PC-9 (cell line): Measurements from ENCODE around the gene CYP2C18. TPM values are rescaled to one million over a fixed set of nuclear protein-coding genes. Genes with fewer than 3 reads are reported as not detected.
"Not testable (repeated sequence)": the region's sequence is repeated elsewhere in the genome, so short reads cannot be mapped to it uniquely, and the experiment has no call there.

Source experiments
- BruUV-seq: library from RNA; stranded (reverse); fragments of 400-500 nt; replicated peaks from 2 replicates; lab custom pipeline; 2021; lab: Mats Ljungman, UMichigan
- CTCF ChIA-PET: fragments of 300-600 bp; sonication (Branson Sonifier 250); formaldehyde crosslinking; loops from one replicate; lab custom pipeline; 2022; ENCODE audit warnings: antibody characterized with exemption; lab: Charles Lee
- POLR2A ChIA-PET: fragments of 300-600 bp; sonication (Branson Sonifier 250); formaldehyde crosslinking; loops from one replicate; lab custom pipeline; 2022; ENCODE audit warnings: antibody characterized with exemption; ENCODE audit not compliant: unreplicated experiment; lab: Charles Lee
- DNase-seq, 2 experiments: peaks; one replicate each; pipeline versions ENCODE4 v3.0.0 to v3.0.0-alpha.2; 2015 to 2022; ENCODE audit warnings: mixed read lengths in 1 of 2
- H2AFZ ChIP-seq: fragments of 200-600 bp; sonication (generic); 2 replicates; pipeline ENCODE4 v1.8.1; 2017; ENCODE audit warnings: antibody characterized with exemption
- H3F3A ChIP-seq: fragments of 200-600 bp; sonication (generic); 2 replicates; pipeline ENCODE4 v1.8.1; 2017; ENCODE audit warnings: antibody characterized with exemption, mild to moderate bottlenecking, low read depth; ENCODE audit not compliant: insufficient read depth
- H3K27ac ChIP-seq: fragments of 200-600 bp; sonication (generic); 2 replicates; pipeline ENCODE4 v1.6.1; 2016; ENCODE audit warnings: mixed run types
- H3K27me3 ChIP-seq: fragments of 200-600 bp; sonication (generic); 2 replicates; pipeline ENCODE4 v1.6.1; 2016; ENCODE audit warnings: low read depth, mixed run types; ENCODE audit not compliant: insufficient read depth
- H3K36me3 ChIP-seq: fragments of 200-600 bp; sonication (generic); 2 replicates; pipeline ENCODE4 v1.6.1; 2016; ENCODE audit warnings: low read depth, mixed run types
- H3K4me1 ChIP-seq: fragments of 200-600 bp; sonication (generic); replicated peaks from 2 replicates; pipeline ENCODE4 v1.6.1; 2016; ENCODE audit warnings: mixed run types; ENCODE audit not compliant: insufficient read depth
- H3K4me2 ChIP-seq: fragments of 200-600 bp; sonication (generic); 2 replicates; pipeline ENCODE4 v1.6.1; 2017; ENCODE audit warnings: mixed run types
- H3K4me3 ChIP-seq: fragments of 200-600 bp; sonication (generic); 2 replicates; pipeline ENCODE4 v1.6.1; 2016; ENCODE audit warnings: mixed run types
- H3K79me2 ChIP-seq: fragments of 200-600 bp; sonication (generic); 2 replicates; pipeline ENCODE4 v1.6.1; 2017; ENCODE audit warnings: low read depth, mixed run types
- H3K9me2 ChIP-seq: fragments of 200-600 bp; sonication (generic); 2 replicates; pipeline ENCODE4 v1.8.1; 2017; ENCODE audit warnings: mild to moderate bottlenecking; ENCODE audit not compliant: insufficient read depth
- H3K9me3 ChIP-seq: fragments of 200-600 bp; sonication (generic); 2 replicates; pipeline ENCODE4 v1.8.1; 2016; ENCODE audit warnings: low read depth; ENCODE audit not compliant: insufficient read depth
- H4K20me1 ChIP-seq: fragments of 200-600 bp; sonication (generic); 2 replicates; pipeline ENCODE4 v1.8.1; 2017; ENCODE audit not compliant: insufficient read depth
- CTCF ChIP-seq: fragments of 200-600 bp; sonication (generic); conservative IDR thresholded peaks from 2 replicates; pipeline ENCODE4 v1.6.1; 2017; ENCODE audit warnings: mixed run types, antibody characterized with exemption, mild to moderate bottlenecking, moderate library complexity
- EZH2 ChIP-seq: fragments of 200-600 bp; sonication (generic); IDR thresholded peaks from 2 replicates; pipeline ENCODE4 v1.8.0; 2017; ENCODE audit warnings: antibody characterized with exemption, low read depth
- intact Hi-C: fragments of 100-400 bp; cut with micrococcal nuclease; formaldehyde crosslinking; loops from one replicate; pipeline ENCODE4 v1.10.0; 2022; ENCODE audit not compliant: unreplicated experiment
- total RNA-seq: library from RNA; stranded (reverse); gene quantifications from 2 replicates; pipeline ENCODE4 v1.2.3, GENCODE V29; 2021

CYP2C18 gene
- total RNA-seq, 1 experiment from 2014 or later, result not detected

- TF ChIP-seq EZH2 (no peak), CTCF (no peak)
- H3K9me2 ChIP-seq, result no peaks in the 10 kb centered on the region
- H3K4me3 ChIP-seq, result no peak overlapping the region
- POLR2A ChIA-PET, result no interaction called here
- no peaks in the 10 kb centered on the region for H3K27me3 ChIP-seq
- CTCF ChIA-PET, result no interaction called here
- H3K36me3 ChIP-seq, result no peaks in the 10 kb centered on the region
- H3K4me1 ChIP-seq, result no peaks in the 10 kb centered on the region
- no peak overlapping the region for H3K4me2 ChIP-seq
- H3F3A ChIP-seq, result no peaks in the 10 kb centered on the region
- no peaks in the 10 kb centered on the region for H4K20me1 ChIP-seq
- no peak overlapping the region for H2AFZ ChIP-seq
- no peak for DNase-seq
- no peak overlapping the region for H3K27ac ChIP-seq
- intact Hi-C loops, result no loop called here
- no TSS peak for BruUV-seq
- H3K79me2 ChIP-seq, result no peaks in the 10 kb centered on the region
- H3K9me3 ChIP-seq, result no peaks in the 10 kb centered on the region
Observed at GRCh38 chr10:94645285-94645684, 38.2 kb upstream of the CYP2C18 start.

GRCh38 chr10:94655201-94655600 is 28.3 kb upstream of the CYP2C18 start:
- H3F3A ChIP-seq, intact Hi-C loops, POLR2A ChIA-PET, H3K27me3 ChIP-seq, DNase-seq, H4K20me1 ChIP-seq, H3K4me2 ChIP-seq, H2AFZ ChIP-seq, H3K36me3 ChIP-seq, CTCF ChIA-PET, H3K27ac ChIP-seq, BruUV-seq, H3K79me2 ChIP-seq, H3K9me2 ChIP-seq, H3K4me1 ChIP-seq, H3K4me3 ChIP-seq, H3K9me3 ChIP-seq: not testable (repeated sequence)

- H3K4me3 ChIP-seq, POLR2A ChIA-PET, H3K27ac ChIP-seq, H3K9me3 ChIP-seq, H4K20me1 ChIP-seq, H3K36me3 ChIP-seq, BruUV-seq, H3K9me2 ChIP-seq, H2AFZ ChIP-seq, H3K27me3 ChIP-seq, DNase-seq, H3K79me2 ChIP-seq, CTCF ChIA-PET, H3K4me1 ChIP-seq, H3K4me2 ChIP-seq, intact Hi-C loops, H3F3A ChIP-seq: not testable (repeated sequence)
Observed at GRCh38 chr10:94663061-94663460, 20.5 kb upstream of the CYP2C18 start.

- Histone ChIP-seq H4K20me1 (no peaks in the 10 kb centered on the region), H3K27ac (no peak overlapping the region), H3K4me1 (no peaks in the 10 kb centered on the region), H3K9me2 (no peaks in the 10 kb centered on the region), H3F3A (no peaks in the 10 kb centered on the region), H3K4me3 (no peak overlapping the region), H3K4me2 (no peak overlapping the region), H3K36me3 (no peaks in the 10 kb centered on the region), H3K9me3 (no peaks in the 10 kb centered on the region), H3K27me3 (no peaks in the 10 kb centered on the region), H3K79me2 (no peaks in the 10 kb centered on the region), H2AFZ (no peak overlapping the region)
- intact Hi-C loops, result no loop called here
- no peak for DNase-seq
- CTCF ChIA-PET, result no interaction called here
- TF ChIP-seq EZH2 (no peak), CTCF (no peak)
- POLR2A ChIA-PET, result no interaction called here
- no TSS peak for BruUV-seq
Observed at GRCh38 chr10:94666391-94667102, 17.0 kb upstream of the CYP2C18 start.
